HEK293 (cell line): ENCODE measurements around the gene TSPAN11.

Source experiments
- KLF1 ChIP-seq: fragments of 450-650 bp; formaldehyde crosslinking; IDR thresholded peaks from 2 replicates; pipeline ENCODE4 v1.5.1; 2016; ENCODE audit warnings: missing biosample characterization, missing genetic modification characterization
- KLF16 ChIP-seq: fragments of 450-650 bp; formaldehyde crosslinking; IDR thresholded peaks from 2 replicates; pipeline ENCODE4 v1.5.1; 2017; ENCODE audit warnings: missing biosample characterization, missing genetic modification characterization
- TCF7L2 ChIP-seq: IDR thresholded peaks from 2 replicates; pipeline ENCODE4 v1.6.1; 2011; ENCODE audit warnings: low read depth, mild to moderate bottlenecking, inconsistent platforms, low read length, moderate library complexity, borderline replicate concordance
- ZNF184 ChIP-seq: fragments of 450-650 bp; IDR thresholded peaks from 2 replicates; pipeline ENCODE4 v1.5.1; 2018; ENCODE audit warnings: missing biosample characterization, mild to moderate bottlenecking, missing genetic modification characterization
- ZNF2 ChIP-seq: fragments of 450-650 bp; formaldehyde crosslinking; IDR thresholded peaks from 2 replicates; pipeline ENCODE4 v1.5.1; 2016; ENCODE audit warnings: missing biosample characterization, missing genetic modification characterization
- ZNF274 ChIP-seq, 2 experiments: fragments of 200-500 bp in 1 of 2; fragments of 450-650 bp in 1 of 2; sonication (Bioruptor generic) in 1 of 2; formaldehyde crosslinking in 1 of 2; IDR thresholded peaks; 2 replicates each; pipeline versions ENCODE4 v1.5.1 to v1.6.1; 2014 to 2016; ENCODE audit warnings: borderline replicate concordance in 1 of 2, inconsistent platforms in 1 of 2, low read length in 1 of 2, missing biosample characterization in 1 of 2, missing genetic modification characterization in 1 of 2
- ZNF585B ChIP-seq: fragments of 450-650 bp; formaldehyde crosslinking; IDR thresholded peaks from 2 replicates; pipeline ENCODE4 v1.5.1; 2016; ENCODE audit warnings: missing biosample characterization, missing genetic modification characterization
- ZNF707 ChIP-seq: fragments of 450-650 bp; formaldehyde crosslinking; IDR thresholded peaks from 2 replicates; pipeline ENCODE4 v1.5.1; 2016; ENCODE audit warnings: missing biosample characterization, missing genetic modification characterization
- ZSCAN30 ChIP-seq: fragments of 450-650 bp; IDR thresholded peaks from 2 replicates; pipeline ENCODE4 v1.5.1; 2018; ENCODE audit warnings: missing biosample characterization, mild to moderate bottlenecking, missing genetic modification characterization, moderate library complexity
- TF ChIP-seq, protein P1 (sequence below): fragments of 450-650 bp; formaldehyde crosslinking; IDR thresholded peaks from 2 replicates; pipeline ENCODE4 v1.5.1; 2016; ENCODE audit warnings: missing biosample characterization, missing genetic modification characterization, borderline replicate concordance
- TF ChIP-seq, protein P2 (sequence below): fragments of 450-650 bp; formaldehyde crosslinking; IDR thresholded peaks from 2 replicates; pipeline ENCODE4 v1.5.1; 2016; ENCODE audit warnings: missing biosample characterization, missing genetic modification characterization
- TF ChIP-seq, protein P3 (sequence below): fragments of 450-650 bp; formaldehyde crosslinking; IDR thresholded peaks from 2 replicates; pipeline ENCODE4 v1.5.1; 2016; ENCODE audit warnings: missing biosample characterization, missing genetic modification characterization
- TF ChIP-seq, protein P4 (sequence below): fragments of 450-650 bp; formaldehyde crosslinking; IDR thresholded peaks from 2 replicates; pipeline ENCODE4 v1.5.1; 2016; ENCODE audit warnings: missing biosample characterization, missing genetic modification characterization
- TF ChIP-seq, protein P5 (sequence below): fragments of 450-650 bp; formaldehyde crosslinking; IDR thresholded peaks from 2 replicates; pipeline ENCODE4 v1.5.1; 2016; ENCODE audit warnings: missing biosample characterization, missing genetic modification characterization

DNA sequence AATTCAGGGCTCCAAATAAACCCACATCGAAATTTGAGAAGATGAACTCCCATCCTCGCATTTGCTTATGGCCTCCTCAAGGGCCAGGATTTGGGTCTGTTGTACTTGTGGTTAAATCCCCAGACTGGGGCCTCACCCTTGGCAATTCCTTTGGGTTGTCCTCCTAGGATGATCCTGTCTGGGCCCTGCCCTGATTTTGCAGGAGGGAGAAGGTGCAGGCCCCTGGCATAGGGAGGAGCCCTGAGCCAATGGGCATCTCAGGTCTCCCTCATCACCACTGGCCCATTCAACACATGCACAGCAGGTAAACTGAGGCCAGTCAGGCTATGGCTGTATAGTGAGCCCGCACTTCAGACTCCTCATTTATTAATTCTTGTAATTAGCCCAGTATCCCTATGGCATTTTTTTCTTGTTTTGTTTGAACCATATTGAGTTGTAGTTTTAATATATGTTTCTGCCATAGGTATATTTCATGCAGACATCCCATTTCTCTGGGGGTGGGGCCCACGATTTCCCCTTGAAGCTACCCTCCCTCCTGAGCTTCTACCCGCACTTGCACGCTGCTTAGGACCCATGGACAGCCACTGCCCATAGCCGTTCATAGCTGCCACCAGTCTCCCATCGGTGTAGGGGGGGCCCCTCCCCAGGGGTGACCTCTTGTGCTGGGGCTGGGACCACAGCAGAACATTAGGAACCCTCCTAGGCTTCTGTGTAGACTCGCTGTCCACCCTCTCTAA lies 80.0 kb downstream of the TSPAN11 start:
- no peak for TF ChIP-seq KLF1 (tag by site-specific recombination)
- TF ChIP-seq, protein P1, sequence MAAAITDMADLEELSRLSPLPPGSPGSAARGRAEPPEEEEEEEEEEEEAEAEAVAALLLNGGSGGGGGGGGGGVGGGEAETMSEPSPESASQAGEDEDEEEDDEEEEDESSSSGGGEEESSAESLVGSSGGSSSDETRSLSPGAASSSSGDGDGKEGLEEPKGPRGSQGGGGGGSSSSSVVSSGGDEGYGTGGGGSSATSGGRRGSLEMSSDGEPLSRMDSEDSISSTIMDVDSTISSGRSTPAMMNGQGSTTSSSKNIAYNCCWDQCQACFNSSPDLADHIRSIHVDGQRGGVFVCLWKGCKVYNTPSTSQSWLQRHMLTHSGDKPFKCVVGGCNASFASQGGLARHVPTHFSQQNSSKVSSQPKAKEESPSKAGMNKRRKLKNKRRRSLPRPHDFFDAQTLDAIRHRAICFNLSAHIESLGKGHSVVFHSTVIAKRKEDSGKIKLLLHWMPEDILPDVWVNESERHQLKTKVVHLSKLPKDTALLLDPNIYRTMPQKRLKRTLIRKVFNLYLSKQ (tag by site-specific recombination): no peak
- TF ChIP-seq, protein P2, sequence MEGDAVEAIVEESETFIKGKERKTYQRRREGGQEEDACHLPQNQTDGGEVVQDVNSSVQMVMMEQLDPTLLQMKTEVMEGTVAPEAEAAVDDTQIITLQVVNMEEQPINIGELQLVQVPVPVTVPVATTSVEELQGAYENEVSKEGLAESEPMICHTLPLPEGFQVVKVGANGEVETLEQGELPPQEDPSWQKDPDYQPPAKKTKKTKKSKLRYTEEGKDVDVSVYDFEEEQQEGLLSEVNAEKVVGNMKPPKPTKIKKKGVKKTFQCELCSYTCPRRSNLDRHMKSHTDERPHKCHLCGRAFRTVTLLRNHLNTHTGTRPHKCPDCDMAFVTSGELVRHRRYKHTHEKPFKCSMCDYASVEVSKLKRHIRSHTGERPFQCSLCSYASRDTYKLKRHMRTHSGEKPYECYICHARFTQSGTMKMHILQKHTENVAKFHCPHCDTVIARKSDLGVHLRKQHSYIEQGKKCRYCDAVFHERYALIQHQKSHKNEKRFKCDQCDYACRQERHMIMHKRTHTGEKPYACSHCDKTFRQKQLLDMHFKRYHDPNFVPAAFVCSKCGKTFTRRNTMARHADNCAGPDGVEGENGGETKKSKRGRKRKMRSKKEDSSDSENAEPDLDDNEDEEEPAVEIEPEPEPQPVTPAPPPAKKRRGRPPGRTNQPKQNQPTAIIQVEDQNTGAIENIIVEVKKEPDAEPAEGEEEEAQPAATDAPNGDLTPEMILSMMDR (tag by site-specific recombination): no peak
- TF ChIP-seq, protein P3, sequence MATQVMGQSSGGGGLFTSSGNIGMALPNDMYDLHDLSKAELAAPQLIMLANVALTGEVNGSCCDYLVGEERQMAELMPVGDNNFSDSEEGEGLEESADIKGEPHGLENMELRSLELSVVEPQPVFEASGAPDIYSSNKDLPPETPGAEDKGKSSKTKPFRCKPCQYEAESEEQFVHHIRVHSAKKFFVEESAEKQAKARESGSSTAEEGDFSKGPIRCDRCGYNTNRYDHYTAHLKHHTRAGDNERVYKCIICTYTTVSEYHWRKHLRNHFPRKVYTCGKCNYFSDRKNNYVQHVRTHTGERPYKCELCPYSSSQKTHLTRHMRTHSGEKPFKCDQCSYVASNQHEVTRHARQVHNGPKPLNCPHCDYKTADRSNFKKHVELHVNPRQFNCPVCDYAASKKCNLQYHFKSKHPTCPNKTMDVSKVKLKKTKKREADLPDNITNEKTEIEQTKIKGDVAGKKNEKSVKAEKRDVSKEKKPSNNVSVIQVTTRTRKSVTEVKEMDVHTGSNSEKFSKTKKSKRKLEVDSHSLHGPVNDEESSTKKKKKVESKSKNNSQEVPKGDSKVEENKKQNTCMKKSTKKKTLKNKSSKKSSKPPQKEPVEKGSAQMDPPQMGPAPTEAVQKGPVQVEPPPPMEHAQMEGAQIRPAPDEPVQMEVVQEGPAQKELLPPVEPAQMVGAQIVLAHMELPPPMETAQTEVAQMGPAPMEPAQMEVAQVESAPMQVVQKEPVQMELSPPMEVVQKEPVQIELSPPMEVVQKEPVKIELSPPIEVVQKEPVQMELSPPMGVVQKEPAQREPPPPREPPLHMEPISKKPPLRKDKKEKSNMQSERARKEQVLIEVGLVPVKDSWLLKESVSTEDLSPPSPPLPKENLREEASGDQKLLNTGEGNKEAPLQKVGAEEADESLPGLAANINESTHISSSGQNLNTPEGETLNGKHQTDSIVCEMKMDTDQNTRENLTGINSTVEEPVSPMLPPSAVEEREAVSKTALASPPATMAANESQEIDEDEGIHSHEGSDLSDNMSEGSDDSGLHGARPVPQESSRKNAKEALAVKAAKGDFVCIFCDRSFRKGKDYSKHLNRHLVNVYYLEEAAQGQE (tag by site-specific recombination): no peak
- no peak for TF ChIP-seq ZNF707 (tag by site-specific recombination)
- no peak for TF ChIP-seq ZNF585B (tag by site-specific recombination)
- no peak for TF ChIP-seq KLF16
- no peak for TF ChIP-seq ZNF2
- no peak for TF ChIP-seq ZNF184 (tag by site-specific recombination)
- no peak for TF ChIP-seq ZNF274 (IDR thresholded peaks at IDR 0.05; ENCODE audit: low read length)
- no peak for TF ChIP-seq ZNF274 (tag by site-specific recombination; IDR thresholded peaks at IDR 0.05; ENCODE audit: borderline replicate concordance)
- TF ChIP-seq, protein P4, sequence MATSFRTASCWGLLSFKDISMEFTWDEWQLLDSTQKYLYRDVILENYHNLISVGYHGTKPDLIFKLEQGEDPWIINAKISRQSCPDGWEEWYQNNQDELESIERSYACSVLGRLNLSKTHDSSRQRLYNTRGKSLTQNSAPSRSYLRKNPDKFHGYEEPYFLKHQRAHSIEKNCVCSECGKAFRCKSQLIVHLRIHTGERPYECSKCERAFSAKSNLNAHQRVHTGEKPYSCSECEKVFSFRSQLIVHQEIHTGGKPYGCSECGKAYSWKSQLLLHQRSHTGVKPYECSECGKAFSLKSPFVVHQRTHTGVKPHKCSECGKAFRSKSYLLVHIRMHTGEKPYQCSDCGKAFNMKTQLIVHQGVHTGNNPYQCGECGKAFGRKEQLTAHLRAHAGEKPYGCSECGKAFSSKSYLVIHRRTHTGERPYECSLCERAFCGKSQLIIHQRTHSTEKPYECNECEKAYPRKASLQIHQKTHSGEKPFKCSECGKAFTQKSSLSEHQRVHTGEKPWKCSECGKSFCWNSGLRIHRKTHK (tag by site-specific recombination): no peak
- TF ChIP-seq ZSCAN30 (tag by site-specific recombination): no peak
- TF ChIP-seq TCF7L2: no peak
- TF ChIP-seq, protein P5, sequence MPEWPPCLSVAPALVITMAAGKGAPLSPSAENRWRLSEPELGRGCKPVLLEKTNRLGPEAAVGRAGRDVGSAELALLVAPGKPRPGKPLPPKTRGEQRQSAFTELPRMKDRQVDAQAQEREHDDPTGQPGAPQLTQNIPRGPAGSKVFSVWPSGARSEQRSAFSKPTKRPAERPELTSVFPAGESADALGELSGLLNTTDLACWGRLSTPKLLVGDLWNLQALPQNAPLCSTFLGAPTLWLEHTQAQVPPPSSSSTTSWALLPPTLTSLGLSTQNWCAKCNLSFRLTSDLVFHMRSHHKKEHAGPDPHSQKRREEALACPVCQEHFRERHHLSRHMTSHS (tag by site-specific recombination): no peak
